ENCODE results near the gene SLC2A6. TPM values are rescaled to one million over a fixed set of nuclear protein-coding genes. Genes with fewer than 3 reads are reported as not detected.

The SLC2A6 gene
- total RNA-seq, 2 donors from 2014 or later = 2.4 to 2.8 TPM

DNA sequence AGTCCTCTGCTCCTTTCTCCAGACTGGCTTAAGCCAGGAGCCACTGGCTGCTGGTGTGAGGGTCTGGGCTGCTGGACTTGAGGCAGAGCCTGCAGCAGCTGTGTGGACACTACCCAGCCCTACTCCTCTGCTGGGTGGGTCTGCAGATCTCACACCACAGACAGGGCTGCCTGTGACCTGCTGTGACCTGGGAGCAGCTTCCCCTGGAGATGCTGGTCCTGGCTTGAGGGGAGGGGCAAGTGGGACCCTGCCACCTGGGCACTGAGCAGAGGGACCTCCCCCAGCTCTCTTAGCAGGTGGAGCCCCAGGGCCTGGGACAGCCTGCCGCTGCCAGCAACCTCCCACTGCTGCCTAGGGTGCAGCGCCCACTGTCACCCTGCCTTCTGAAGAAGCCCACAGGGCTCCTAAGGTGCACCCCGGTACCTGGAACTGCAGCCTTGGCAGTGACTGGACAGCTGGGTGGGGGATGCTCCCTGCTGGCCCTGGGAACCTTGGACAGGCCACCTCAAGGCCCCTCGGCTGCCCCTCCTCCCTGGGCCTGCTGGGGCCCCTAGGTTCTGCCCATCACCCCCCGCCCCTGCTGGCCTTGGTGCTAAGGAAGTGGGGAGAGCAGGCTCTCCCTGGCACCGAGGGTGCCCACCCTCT, 10.0 kb downstream of the SLC2A6 start:
- TF ChIP-seq, protein P1, sequence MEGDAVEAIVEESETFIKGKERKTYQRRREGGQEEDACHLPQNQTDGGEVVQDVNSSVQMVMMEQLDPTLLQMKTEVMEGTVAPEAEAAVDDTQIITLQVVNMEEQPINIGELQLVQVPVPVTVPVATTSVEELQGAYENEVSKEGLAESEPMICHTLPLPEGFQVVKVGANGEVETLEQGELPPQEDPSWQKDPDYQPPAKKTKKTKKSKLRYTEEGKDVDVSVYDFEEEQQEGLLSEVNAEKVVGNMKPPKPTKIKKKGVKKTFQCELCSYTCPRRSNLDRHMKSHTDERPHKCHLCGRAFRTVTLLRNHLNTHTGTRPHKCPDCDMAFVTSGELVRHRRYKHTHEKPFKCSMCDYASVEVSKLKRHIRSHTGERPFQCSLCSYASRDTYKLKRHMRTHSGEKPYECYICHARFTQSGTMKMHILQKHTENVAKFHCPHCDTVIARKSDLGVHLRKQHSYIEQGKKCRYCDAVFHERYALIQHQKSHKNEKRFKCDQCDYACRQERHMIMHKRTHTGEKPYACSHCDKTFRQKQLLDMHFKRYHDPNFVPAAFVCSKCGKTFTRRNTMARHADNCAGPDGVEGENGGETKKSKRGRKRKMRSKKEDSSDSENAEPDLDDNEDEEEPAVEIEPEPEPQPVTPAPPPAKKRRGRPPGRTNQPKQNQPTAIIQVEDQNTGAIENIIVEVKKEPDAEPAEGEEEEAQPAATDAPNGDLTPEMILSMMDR (IDR thresholded peaks at IDR 0.05) = no peak
- intact Hi-C loops (cut with DNase I) = no loop called here
- H3K4me1 ChIP-seq = no peaks in the 10 kb centered on the region
- no peak for DNase-seq
- no peak overlapping the region for H3K27ac ChIP-seq
- no peaks in the 10 kb centered on the region for H3K27me3 ChIP-seq
- no peaks in the 10 kb centered on the region for H3K36me3 ChIP-seq
- H3K4me3 ChIP-seq = no peak overlapping the region
- no peaks in the 10 kb centered on the region for H3K9me3 ChIP-seq
- no peak overlapping the region for H3K9ac ChIP-seq (ENCODE audit: low read depth in 2 of 2, low read length in 2 of 2)

DNA sequence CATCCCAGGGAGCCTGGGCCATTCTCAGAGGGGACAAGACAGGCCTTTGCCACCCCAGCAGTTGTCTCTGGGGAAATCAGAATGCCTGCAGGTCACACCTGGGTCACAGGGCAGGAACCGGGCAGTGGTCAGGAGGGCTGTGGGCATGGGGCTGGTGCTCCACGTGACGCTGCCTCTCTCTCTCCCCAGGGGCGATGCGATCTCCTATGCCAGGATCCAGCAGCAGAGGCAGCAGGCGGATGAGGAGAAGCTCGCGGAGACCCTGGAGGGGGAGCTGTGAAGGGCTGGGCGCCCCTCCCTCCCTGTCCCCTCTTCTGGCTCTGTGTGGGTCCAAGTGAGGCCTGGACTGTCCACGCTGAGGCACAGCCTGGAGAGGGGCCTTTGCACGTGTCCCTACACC, 10.5 kb downstream of the SLC2A6 start:
- H3K4me1 ChIP-seq = no peaks in the 10 kb centered on the region
- DNase-seq = no peak

DNA sequence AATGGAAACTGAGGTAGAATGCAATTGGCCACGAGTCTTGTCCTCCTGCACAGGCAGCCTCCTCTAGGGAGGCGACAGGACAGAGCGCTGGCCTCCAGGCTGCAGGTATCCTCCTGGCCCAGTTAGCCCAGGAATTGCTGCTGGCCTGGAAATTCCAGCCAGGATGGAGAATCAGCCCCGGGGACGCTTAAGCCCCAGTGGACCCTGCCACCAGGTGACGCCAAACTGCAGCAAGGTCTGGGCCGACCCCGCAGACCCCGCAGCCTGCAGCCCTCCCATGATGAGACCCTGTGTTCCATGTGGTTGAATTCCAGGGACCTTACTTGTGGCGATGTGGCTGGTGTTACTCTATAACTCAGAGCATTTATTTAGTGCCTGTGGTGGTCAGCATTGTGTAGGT, 11.8 kb downstream of the SLC2A6 start:
- DNase-seq = no peak
- Histone ChIP-seq H3K4me1 (no peaks in the 10 kb centered on the region), H3K4me3 (no peak overlapping the region), H3K9me3 (no peaks in the 10 kb centered on the region), H3K27ac (no peak overlapping the region), H3K9ac (ENCODE audit: low read depth in 2 of 2, low read length in 2 of 2) (no peak overlapping the region), H3K36me3 (no peaks in the 10 kb centered on the region), H3K27me3 (no peaks in the 10 kb centered on the region)
- TF ChIP-seq, protein P1 (IDR thresholded peaks at IDR 0.05) = no peak
- intact Hi-C loops (cut with DNase I) = no loop called here

More for the DNA sequence above, 10.5 kb downstream of the SLC2A6 start:
- Histone ChIP-seq H3K9me3 (no peaks in the 10 kb centered on the region), H3K27ac (no peak overlapping the region), H3K36me3 (no peaks in the 10 kb centered on the region), H3K4me3 (no peak overlapping the region), H3K9ac (ENCODE audit: low read depth in 2 of 2, low read length in 2 of 2) (no peak overlapping the region), H3K27me3 (no peaks in the 10 kb centered on the region)
- TF ChIP-seq, protein P1 (IDR thresholded peaks at IDR 0.05) = no peak
- intact Hi-C loops (cut with DNase I) = no loop called here

DNA sequence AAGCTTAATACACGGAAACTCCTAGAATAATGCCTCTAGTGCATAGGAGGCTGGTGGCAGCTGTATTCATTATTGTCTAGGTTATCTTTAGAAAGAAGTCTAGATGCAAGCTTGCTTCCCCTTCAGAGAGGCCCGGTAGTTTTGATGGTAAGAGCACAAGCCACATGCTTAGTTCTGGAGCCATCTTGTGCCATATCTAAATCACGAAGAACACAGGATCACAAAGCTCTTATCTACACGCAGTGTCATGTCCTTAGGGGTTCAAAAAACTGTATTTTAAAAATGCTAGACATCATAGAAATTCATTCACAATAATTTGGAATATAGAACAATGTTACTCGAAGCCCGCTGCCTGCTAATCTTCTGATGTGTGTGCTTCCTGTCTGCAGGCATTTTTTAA, 12.9 kb downstream of the SLC2A6 start:
- H3K9ac ChIP-seq (ENCODE audit: low read depth in 2 of 2, low read length in 2 of 2) = no peak overlapping the region
- intact Hi-C loops (cut with DNase I) = no loop called here
- TF ChIP-seq, protein P1 (IDR thresholded peaks at IDR 0.05) = no peak
- no peaks in the 10 kb centered on the region for H3K36me3 ChIP-seq
- no peak overlapping the region for H3K27ac ChIP-seq
- no peak overlapping the region for H3K4me3 ChIP-seq
- no peaks in the 10 kb centered on the region for H3K9me3 ChIP-seq
- H3K27me3 ChIP-seq = no peaks in the 10 kb centered on the region
- no peak for DNase-seq
- H3K4me1 ChIP-seq = peaks cover 5% of the 10 kb centered on the region

DNA sequence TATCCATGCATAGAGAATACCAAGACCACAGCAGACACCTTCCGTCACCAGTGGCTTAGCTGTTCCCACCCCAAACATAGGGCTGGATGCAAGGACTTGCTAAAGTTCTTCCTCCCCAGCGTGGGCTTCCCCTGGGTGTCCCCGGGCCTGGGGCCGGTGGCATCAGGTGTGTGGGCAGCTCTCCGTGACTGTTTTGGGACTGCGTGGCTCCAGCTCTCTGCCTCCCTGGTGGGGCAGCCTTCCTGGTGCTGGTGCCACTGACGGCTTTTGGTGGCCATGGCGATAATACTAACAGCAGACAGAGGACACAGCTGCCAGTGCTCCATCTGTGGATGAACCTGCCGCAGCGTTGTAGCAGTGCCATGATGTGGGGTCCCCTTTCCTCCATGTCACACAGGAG, 14.3 kb downstream of the SLC2A6 start:
- Histone ChIP-seq H3K27ac (no peak overlapping the region), H3K4me1 (peaks cover 6% of the 10 kb centered on the region)
- intact Hi-C loops (cut with DNase I) = no loop called here

More for the DNA sequence above, 14.3 kb downstream of the SLC2A6 start:
- H3K27me3 ChIP-seq = no peaks in the 10 kb centered on the region
- no peak overlapping the region for H3K9ac ChIP-seq (ENCODE audit: low read depth in 2 of 2, low read length in 2 of 2)
- no peaks in the 10 kb centered on the region for H3K36me3 ChIP-seq
- no peak for DNase-seq
- TF ChIP-seq, protein P1 (IDR thresholded peaks at IDR 0.05) = no peak
- H3K4me3 ChIP-seq = no peak overlapping the region
- no peaks in the 10 kb centered on the region for H3K9me3 ChIP-seq

Data from colonic mucosa (tissue), 4 donors.